Thymus (tissue), 11 donors: Measurements from ENCODE around the gene ACBD6. TPM values are rescaled to one million over a fixed set of nuclear protein-coding genes. Genes with fewer than 3 reads are reported as not detected.

Experiments used
- DNase-seq, 9 donors: peaks; one replicate each; pipeline ENCODE4 v3.0.0-alpha.2; 2013; ENCODE audit warnings: low spot score in 9 of 9, low read depth in 6 of 9, missing footprints in 1 of 9
- H3K27ac ChIP-seq, 2 donors: one replicate each; pipeline ENCODE4 v1.5.1; 2013; ENCODE audit warnings: control low read depth in 1 of 2, low read depth in 1 of 2, low read length in 1 of 2, mild to moderate bottlenecking in 1 of 2, moderate library complexity in 1 of 2
- H3K27me3 ChIP-seq, 2 donors: one replicate each; pipeline ENCODE4 v1.5.1; 2013; ENCODE audit warnings: low read length in 1 of 2; ENCODE audit not compliant: control insufficient read depth in 2 of 2, insufficient read depth in 1 of 2
- H3K36me3 ChIP-seq, 2 donors: one replicate each; pipeline ENCODE4 v1.5.1; 2013; ENCODE audit warnings: low read length in 1 of 2, mild to moderate bottlenecking in 1 of 2, moderate library complexity in 1 of 2; ENCODE audit not compliant: control insufficient read depth in 2 of 2, insufficient read depth in 2 of 2
- H3K4me1 ChIP-seq, 2 donors: one replicate each; pipeline ENCODE4 v1.5.1; 2013; ENCODE audit warnings: low read length in 2 of 2; ENCODE audit not compliant: control insufficient read depth in 2 of 2, insufficient read depth in 2 of 2
- H3K4me3 ChIP-seq, 2 donors: one replicate each; pipeline ENCODE4 v1.5.1; 2013; ENCODE audit warnings: low read length in 2 of 2, control low read depth in 1 of 2, mild to moderate bottlenecking in 1 of 2
- H3K9me3 ChIP-seq, 2 donors: one replicate each; pipeline ENCODE4 v1.5.1; 2013; ENCODE audit warnings: low read length in 1 of 2, mild to moderate bottlenecking in 1 of 2; ENCODE audit not compliant: control insufficient read depth in 2 of 2, insufficient read depth in 1 of 2
- WGBS: extraction: QIAGEN DNeasy Blood & Tissue Kit; methylation state at CpG from one replicate; pipeline ENCODE4 v1.1.7; 2013; 5-methylcytosine and 5-hydroxymethylcytosine counted together
- polyA plus RNA-seq: library from polyadenylated mRNA; stranded (reverse); fragments of 200-250 nt; gene quantifications from one replicate; pipeline ENCODE4 v1.2.3, GENCODE V29; 2013
- total RNA-seq: library from RNA; stranded (reverse); fragments of 120-200 nt; gene quantifications from one replicate; pipeline ENCODE4 v1.2.4, GENCODE V29; 2013
- donor health status: healthy.

The ACBD6 gene
- total and polyA plus RNA-seq, 2 donors: 35.0 to 48.7 TPM

DNA sequence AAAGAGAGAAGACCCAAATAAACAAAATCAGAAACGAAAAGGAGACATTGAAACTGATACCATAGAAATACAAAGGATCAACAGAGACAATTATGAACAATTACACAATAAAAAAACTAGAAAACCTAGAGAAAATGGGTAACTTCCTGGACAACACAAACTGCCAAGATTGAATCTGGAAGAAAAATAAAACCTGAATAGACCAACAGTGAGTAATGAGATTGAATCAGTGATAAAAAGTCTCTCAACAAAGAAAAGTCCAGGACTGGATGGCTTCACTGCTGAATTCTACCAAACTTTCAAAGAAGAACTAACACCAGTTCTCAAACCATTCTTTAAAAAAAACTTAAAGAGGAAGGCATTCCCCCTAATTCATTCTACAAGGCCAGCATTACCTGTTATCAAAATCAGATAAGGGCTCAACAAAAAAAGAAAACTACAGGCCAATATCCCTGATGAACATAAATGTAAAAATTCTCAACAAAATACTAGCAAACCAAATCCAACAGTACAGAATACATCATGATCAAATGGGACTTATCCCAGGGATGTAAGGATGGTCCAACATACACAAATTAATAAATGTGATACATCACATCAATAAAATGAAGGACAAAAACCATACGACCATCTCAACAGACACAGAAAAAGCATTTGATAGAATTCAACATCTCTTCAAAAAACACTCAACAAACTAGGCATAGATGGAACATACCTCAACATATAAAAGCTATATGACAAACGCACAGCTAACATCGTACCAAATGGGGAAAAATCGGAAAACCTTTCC, 119.9 kb downstream of the ACBD6 start:
- H3K36me3 ChIP-seq: no peaks in the 10 kb centered on the region
- no peaks in the 10 kb centered on the region for H3K4me1 ChIP-seq
- H3K27me3 ChIP-seq: no peaks in the 10 kb centered on the region
- H3K27ac ChIP-seq: no peak overlapping the region
- H3K4me3 ChIP-seq: no peak overlapping the region
- no peak for DNase-seq
- 96% methylated on average over 5 of the region's 5 CpGs for WGBS
- peaks cover 2 to 11% of the 10 kb centered on the region in 2 donors for H3K9me3 ChIP-seq

DNA sequence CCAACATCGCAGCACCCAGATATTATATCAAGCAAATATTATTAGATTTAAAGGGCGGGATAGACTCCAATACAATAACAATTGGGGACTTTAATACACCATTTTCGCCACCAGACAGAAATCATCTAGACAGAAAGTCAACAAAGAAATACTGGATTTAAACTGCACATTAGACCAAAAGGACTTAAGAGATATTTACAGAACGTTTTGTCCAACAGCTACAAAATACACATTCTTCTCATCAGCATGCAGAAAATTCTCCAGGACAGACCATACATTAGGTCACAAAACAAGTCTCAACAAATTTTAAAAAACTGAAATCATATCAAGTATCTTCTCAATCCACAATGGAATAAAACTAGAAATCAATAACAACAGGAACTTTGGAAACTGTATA, 121.2 kb downstream of the ACBD6 start:
- no peak overlapping the region for H3K27ac ChIP-seq
- 96% methylated on average over 4 of the region's 4 CpGs for WGBS
- H3K4me3 ChIP-seq: no peak overlapping the region
- no peaks in the 10 kb centered on the region for H3K27me3 ChIP-seq
- peaks cover 2 to 11% of the 10 kb centered on the region in 2 donors for H3K9me3 ChIP-seq
- DNase-seq: no peak
- H3K4me1 ChIP-seq: no peaks in the 10 kb centered on the region
- no peaks in the 10 kb centered on the region for H3K36me3 ChIP-seq

DNA sequence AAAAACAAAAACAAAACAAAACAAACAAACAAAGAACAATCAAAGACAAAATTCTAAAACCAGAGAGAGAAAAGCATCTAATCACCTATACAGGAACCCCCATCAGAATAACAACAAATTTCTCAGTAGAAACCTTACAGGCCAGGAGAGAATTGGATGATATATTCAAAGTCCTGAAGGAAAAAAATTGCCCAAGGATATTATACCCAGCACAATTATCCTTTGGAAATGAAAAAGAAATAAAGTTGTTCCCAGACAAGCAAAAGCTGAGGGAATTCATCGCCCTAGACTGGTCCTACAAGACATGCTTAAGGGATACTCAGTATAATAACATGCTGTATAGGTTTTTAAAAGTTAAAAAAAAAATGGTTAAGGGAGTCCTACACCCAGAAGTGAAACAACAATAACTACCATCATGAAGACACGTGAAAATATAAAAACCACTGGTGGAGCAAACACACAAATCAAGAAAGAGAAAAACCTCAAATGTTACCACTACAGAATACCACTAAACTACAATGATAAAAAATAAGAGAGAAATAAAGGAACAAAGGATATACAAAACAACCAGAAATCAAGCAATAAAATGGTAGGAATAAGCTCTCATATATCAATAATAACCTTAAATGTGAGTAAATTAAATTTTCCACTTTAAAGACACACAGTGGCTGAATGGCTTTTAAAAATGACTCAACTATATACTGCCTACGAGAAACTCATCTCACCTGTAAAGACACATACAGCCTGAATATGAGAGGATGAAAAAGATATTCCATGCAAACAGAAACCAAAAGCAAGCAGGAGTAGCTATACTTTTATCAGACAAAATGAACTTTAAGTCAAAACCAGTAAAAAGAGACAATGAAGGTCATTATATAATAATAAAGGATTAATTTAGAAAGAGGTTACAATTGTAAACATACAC, 121.9 kb downstream of the ACBD6 start:
- Histone ChIP-seq H3K4me1 (no peaks in the 10 kb centered on the region), H3K36me3 (no peaks in the 10 kb centered on the region), H3K27me3 (no peaks in the 10 kb centered on the region), H3K4me3 (no peak overlapping the region), H3K9me3 (peaks cover 2 to 11% of the 10 kb centered on the region in 2 donors), H3K27ac (no peak overlapping the region)
- WGBS: 93% methylated on average over 3 of the region's 3 CpGs
- DNase-seq: no peak

DNA sequence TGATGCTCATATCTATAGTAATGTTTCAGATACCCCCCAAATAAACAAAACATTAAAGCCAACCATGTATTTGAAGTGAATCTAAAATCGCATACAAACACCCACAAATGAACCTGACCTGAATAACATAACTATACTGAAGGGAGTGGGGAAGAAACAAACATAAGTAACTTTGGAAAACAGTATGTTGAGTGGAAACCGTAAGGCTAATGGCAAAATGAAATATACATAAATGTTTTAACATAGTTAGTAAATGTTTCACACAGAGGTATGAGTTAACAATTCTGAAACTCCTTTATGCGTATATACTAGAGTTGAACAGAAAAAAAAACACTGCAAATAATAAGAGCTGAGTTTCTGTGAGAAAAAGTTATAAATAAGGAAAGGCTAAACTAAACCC, 125.6 kb downstream of the ACBD6 start:
- no peaks in the 10 kb centered on the region for H3K27me3 ChIP-seq
- H3K4me3 ChIP-seq: no peak overlapping the region
- WGBS: 98% methylated on average over 3 of the region's 3 CpGs
- no peak for DNase-seq
- no peaks in the 10 kb centered on the region for H3K36me3 ChIP-seq
- peaks cover 2 to 11% of the 10 kb centered on the region in 2 donors for H3K9me3 ChIP-seq
- H3K4me1 ChIP-seq: no peaks in the 10 kb centered on the region
- H3K27ac ChIP-seq: no peak overlapping the region

DNA sequence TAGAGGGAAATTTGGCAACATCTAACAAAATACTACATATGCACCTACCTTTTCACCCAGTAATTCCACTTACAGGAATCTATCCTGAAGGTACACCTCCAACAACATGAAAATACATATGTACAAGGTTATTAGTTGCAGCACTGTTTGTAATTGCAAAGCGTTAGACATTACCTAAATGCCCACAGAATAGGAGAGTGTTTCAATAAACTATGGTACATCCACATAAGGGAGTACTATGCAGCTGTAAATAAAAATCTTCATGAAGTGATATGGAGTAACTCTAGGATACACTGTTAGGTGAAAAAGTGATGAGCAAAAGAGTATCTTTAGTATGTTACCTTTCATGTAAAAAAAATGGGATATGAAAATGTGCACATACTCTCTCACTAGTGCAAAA, 126.1 kb downstream of the ACBD6 start:
- 97% methylated on average over 1 of the region's 1 CpG for WGBS
- H3K4me1 ChIP-seq: no peaks in the 10 kb centered on the region
- H3K27me3 ChIP-seq: no peaks in the 10 kb centered on the region
- peaks cover 2 to 11% of the 10 kb centered on the region in 2 donors for H3K9me3 ChIP-seq
- no peak overlapping the region for H3K4me3 ChIP-seq
- H3K36me3 ChIP-seq: no peaks in the 10 kb centered on the region
- H3K27ac ChIP-seq: no peak overlapping the region
- DNase-seq: no peak

DNA sequence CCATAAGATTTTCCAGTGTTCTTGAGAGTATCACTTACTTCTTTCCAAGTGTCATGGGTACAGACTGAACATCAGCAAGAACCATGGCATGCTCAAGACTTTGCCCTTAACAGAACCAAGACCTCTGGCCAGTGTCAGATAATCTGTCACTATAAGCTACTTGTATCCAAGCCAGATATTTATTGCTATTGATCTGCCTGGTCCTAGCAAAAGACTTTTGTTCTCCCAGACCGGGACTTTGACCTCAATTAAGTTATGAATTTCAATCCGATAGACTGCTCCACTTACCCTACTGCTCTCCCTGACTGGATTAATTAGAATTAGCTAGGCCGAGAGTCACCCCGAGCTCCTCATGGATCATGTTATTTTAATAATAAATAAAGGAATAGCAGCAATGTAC, 129.6 kb downstream of the ACBD6 start:
- H3K4me3 ChIP-seq: no peak overlapping the region
- no peaks in the 10 kb centered on the region for H3K4me1 ChIP-seq
- 99% methylated on average over 4 of the region's 4 CpGs for WGBS
- H3K9me3 ChIP-seq: no peaks in the 10 kb centered on the region
- H3K27ac ChIP-seq: no peak overlapping the region
- no peaks in the 10 kb centered on the region for H3K36me3 ChIP-seq
- H3K27me3 ChIP-seq: no peaks in the 10 kb centered on the region
- DNase-seq: no peak

DNA sequence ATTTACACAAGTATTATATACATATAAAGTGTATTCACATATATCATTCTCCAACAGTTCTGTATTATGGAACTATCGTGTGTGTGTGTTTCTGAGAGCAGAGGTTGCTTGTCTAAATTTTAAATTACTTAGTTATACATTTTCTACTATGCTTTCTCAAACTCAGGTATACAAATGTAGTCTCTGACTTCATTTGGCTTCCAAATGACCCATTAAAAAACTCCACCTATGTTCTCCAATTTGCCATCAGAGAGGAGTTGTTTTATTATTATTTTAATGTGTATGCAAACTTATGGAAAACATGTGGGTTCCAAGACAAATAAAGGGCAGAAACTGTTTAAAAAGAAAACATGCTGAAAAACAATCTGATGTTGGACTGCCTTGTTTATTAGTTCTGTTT, 131.8 kb downstream of the ACBD6 start:
- Histone ChIP-seq H3K27me3 (no peaks in the 10 kb centered on the region), H3K9me3 (no peaks in the 10 kb centered on the region), H3K4me1 (no peaks in the 10 kb centered on the region), H3K4me3 (no peak overlapping the region), H3K27ac (no peak overlapping the region), H3K36me3 (no peaks in the 10 kb centered on the region)
- WGBS: 100% methylated on average over 1 of the region's 1 CpG
- no peak for DNase-seq

DNA sequence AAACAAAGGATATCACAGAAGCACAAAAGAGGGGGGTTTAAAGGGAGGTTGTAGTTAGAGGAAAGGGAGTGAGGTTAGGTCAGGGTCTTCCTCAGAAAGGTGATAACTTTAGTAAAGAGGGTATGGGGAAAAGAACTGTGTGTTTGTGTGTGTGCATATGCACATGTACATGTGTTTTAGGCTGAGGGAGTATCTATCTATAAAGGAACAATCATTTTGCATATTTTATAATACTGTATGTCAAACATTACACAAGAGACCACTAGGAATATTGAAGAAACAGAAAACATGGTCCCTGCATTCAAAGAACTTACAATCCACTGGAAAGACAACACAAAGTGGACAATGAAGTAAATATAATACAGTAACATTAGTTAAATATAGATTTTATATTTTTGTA, 132.2 kb downstream of the ACBD6 start:
- no peak for DNase-seq
- no peaks in the 10 kb centered on the region for H3K4me1 ChIP-seq
- H3K4me3 ChIP-seq: no peak overlapping the region
- H3K27ac ChIP-seq: no peak overlapping the region
- H3K27me3 ChIP-seq: no peaks in the 10 kb centered on the region
- H3K36me3 ChIP-seq: no peaks in the 10 kb centered on the region
- no peaks in the 10 kb centered on the region for H3K9me3 ChIP-seq

DNA sequence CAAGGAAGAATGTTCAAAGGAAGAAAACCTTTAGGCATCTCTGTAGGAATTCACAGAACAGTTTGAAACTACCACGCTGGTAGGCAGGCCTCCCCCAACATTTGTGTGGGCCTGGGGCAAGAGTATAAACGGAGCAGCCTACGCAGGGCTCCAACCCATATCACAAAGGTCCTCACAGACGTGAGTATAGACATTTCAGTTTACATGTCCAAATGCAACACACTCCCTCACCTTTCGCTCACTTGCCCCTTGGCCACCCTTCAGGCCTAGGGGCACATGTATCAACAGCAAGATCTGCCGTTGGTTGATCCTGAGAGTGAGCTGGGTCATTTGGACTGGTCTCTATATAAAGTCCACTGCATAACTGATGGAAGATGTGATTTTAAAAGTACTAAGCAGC, 133.3 kb downstream of the ACBD6 start:
- Histone ChIP-seq H3K36me3 (no peaks in the 10 kb centered on the region), H3K27ac (no peak overlapping the region), H3K4me3 (no peak overlapping the region), H3K9me3 (no peaks in the 10 kb centered on the region), H3K27me3 (no peaks in the 10 kb centered on the region), H3K4me1 (no peaks in the 10 kb centered on the region)
- 98% methylated on average over 6 of the region's 6 CpGs for WGBS
- DNase-seq: no peak
